ENCODE results near the gene IL20RB.

Gene IL20RB

DNA sequence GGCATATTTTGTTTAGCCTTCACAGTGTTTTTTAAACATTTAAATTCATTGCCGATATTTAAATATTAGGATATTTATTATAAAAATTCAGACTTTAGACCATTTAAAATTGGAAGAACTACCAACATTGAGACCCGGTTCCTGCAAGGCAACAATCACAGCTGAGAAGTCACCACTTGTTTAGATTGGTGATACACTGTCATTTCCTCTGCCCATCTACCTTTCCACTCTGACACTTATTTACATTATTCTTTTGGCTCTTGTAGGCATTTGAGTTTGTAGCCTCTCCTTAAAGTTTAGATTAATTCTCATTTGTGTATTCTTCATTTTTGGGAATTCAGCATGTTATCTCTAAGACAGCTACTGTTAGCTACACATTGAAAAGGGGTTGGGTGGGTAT lies 10.3 kb upstream of the IL20RB start:
- TF ChIP-seq, protein P1, sequence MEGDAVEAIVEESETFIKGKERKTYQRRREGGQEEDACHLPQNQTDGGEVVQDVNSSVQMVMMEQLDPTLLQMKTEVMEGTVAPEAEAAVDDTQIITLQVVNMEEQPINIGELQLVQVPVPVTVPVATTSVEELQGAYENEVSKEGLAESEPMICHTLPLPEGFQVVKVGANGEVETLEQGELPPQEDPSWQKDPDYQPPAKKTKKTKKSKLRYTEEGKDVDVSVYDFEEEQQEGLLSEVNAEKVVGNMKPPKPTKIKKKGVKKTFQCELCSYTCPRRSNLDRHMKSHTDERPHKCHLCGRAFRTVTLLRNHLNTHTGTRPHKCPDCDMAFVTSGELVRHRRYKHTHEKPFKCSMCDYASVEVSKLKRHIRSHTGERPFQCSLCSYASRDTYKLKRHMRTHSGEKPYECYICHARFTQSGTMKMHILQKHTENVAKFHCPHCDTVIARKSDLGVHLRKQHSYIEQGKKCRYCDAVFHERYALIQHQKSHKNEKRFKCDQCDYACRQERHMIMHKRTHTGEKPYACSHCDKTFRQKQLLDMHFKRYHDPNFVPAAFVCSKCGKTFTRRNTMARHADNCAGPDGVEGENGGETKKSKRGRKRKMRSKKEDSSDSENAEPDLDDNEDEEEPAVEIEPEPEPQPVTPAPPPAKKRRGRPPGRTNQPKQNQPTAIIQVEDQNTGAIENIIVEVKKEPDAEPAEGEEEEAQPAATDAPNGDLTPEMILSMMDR (IDR thresholded peaks at IDR 0.05), result no peak

DNA sequence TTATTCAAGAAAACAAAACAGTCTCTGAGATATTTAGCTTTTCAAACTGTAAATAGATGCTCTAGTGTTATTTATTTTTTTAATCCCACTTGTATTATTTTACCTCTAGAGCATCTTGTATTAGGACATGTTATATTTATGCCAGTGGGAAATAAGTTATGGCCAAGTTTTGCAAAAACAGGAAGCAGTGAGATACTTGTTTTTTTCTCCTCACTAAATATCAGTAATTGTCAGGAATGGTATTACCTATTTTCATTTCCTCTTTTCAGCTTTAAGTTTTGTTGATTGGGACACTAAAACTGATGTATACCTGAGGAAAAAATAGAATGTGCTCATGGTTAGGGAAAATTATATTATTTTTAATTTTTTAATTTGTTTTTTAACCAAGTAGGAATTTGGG lies 8.6 kb upstream of the IL20RB start:
- TF ChIP-seq, protein P1 (IDR thresholded peaks at IDR 0.05), result no peak

DNA sequence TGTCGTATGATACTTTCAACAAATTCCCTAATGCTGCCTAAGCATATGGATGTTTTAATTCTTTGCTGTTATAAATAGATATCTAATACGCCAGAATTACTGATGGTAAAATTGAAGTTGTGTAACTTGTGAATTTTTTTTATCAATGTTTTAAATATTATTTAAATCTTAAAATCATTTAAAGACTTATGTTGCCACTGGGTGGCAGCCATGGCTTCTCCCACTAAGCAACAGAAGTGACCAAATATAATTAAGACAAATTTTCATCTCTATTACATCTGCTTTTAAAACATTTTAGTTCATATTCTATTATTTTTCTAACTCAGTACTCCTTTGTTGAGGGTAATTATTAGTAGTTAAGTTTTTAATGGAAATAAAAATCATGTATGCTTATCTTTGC lies 8.1 kb upstream of the IL20RB start:
- TF ChIP-seq, protein P1 (IDR thresholded peaks at IDR 0.05), result peak; percentile 25; the same call in 1 of the 2 replicates

DNA sequence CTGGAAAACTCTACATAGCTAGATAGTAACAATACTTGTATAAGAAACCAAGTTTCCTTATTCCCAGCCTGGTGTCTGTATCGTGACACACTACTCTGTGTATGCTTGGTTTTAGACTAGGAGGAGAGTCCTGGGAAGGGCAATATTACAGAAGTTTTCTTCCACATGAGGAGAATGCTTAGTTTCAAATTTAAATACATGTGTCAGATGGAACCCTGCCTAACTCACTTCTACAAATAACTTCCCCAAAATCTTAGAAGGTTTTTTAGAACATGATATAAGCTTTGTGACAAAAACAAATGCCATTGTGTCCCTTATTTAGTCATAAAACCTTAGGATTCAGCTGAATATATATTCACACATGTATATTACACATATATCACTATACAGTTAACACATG lies 7.2 kb upstream of the IL20RB start:
- TF ChIP-seq, protein P1 (IDR thresholded peaks at IDR 0.05), result no peak

DNA sequence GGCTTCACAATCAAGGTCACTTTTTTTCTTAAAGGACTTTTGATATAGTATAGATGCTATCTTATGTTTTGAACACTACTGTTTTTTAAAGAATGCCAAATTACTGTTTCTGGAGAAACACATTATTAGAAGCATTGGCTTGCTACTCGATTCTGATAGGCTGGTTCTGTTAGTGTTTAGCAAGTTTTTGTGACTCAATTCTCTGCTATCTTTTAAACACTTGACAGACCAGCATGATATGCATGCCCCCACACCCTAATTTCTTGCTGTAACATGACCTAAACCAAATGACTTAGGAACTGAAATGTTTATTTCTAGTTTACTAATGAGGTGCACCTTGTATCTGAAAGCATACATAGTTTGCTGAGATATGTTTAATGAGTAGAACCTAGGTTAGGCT lies 5.5 kb upstream of the IL20RB start:
- TF ChIP-seq, protein P1 (IDR thresholded peaks at IDR 0.05), result no peak

DNA sequence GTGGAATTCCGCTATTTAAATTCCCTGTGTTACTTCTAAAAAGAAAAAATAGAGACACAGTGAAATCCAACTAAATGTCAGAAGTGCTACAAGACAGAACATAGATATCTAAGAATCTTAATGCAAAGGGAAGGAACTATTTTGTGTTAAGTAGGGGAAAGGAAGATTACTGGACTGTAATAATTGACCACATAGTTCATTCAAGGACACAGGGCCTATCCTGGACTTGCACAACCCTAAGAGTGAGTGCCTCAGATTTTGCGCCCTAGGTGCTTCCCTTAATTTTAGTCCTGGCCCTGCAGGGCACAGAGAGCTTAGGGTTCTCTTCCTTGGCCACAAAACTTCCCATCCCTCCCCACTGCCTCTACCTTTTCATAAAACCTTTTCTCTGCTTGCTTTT lies 3.5 kb upstream of the IL20RB start:
- TF ChIP-seq, protein P1 (IDR thresholded peaks at IDR 0.05), result no peak

DNA sequence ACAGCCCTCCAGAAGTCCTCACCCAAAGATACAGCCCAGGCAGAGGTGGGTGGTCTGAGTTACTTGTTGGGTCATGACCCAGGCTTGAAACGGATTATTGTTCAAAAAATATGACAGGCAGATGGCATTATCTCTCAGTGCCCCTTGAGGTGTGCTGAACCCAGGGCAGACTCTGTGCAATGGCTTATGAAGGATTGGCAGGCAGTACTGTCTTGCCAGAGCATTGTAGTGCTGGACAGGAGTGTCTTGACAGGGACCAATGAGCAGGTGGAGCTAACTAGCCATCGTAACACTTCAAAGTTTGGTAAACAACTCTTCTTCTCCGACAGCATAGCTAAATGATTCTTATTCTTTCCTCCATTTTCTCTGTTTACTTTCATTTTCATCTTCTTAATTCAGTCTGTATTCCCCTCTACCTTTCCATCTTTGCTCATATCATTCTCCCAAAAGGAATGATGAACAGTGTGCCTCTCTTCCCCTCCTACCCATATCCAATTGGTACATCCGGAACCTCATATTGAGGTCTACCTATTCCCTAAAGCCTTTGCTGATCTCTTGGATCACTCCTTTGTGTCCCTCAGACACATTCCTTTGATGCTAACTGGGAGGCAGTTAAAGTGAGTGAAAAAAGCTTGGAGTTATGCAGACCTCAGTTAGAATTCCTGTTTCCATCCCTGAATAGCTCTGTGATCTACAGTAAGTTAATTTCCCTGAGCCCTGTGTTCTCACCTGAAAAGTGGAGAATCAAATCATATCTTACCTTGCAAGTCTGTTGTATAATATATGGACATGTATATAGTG lies 2.6 kb upstream of the IL20RB start:
- TF ChIP-seq, protein P1 (IDR thresholded peaks at IDR 0.05), result no peak

All from LNCAP (cell line).